Activated CD4-positive, alpha-beta T cell treated with anti-CD3 and anti-CD28 coated beads, Interleukin-2, amount 50 U/mL, for 1 hour (primary cell): ENCODE measurements around the gene PSORS1C2.
"Not testable (repeated sequence)": the region's sequence is repeated elsewhere in the genome, so short reads cannot be mapped to it uniquely, and the experiment has no call there.

Experiments
- DNase-seq: peaks from one replicate; pipeline ENCODE4 v3.0.0-alpha.2; 2020

PSORS1C2 gene

GRCh38 chr6:31138982-31139381, at the start of gene PSORS1C2:
PSORS1C2 (minus strand) TSS chr6:31139066; CDS start chr6:31139026, 40 bp downstream.
- DNase-seq = no peak

- DNase-seq = no peak
Observed at GRCh38 chr6:31187780-31188194, 48.9 kb upstream of the PSORS1C2 start.

GRCh38 chr6:31186052-31186734, 47.3 kb upstream of the PSORS1C2 start:
- DNase-seq = no peak

GRCh38 chr6:31185695-31186051, 46.8 kb upstream of the PSORS1C2 start:
- not testable (repeated sequence) for DNase-seq

GRCh38 chr6:31183859-31184258, 45.0 kb upstream of the PSORS1C2 start:
- not testable (repeated sequence) for DNase-seq

- DNase-seq = not testable (repeated sequence)
Observed at GRCh38 chr6:31183287-31183686, 44.4 kb upstream of the PSORS1C2 start.

- DNase-seq = peak; percentile 67
Observed at GRCh38 chr6:31180500-31180899, 41.6 kb upstream of the PSORS1C2 start.

GRCh38 chr6:31179896-31180295, 41.0 kb upstream of the PSORS1C2 start:
- DNase-seq = no peak

- no peak for DNase-seq
Observed at GRCh38 chr6:31179042-31179386, 40.1 kb upstream of the PSORS1C2 start.

GRCh38 chr6:31178143-31179041, 39.5 kb upstream of the PSORS1C2 start:
- no peak for DNase-seq

GRCh38 chr6:31175971-31176370, 37.1 kb upstream of the PSORS1C2 start:
- no peak for DNase-seq

- no peak for DNase-seq
Observed at GRCh38 chr6:31174378-31174777, 35.5 kb upstream of the PSORS1C2 start.

GRCh38 chr6:31173406-31173805, 34.5 kb upstream of the PSORS1C2 start:
- no peak for DNase-seq

GRCh38 chr6:31172973-31173384, 34.1 kb upstream of the PSORS1C2 start:
- DNase-seq = no peak

- DNase-seq = no peak
Observed at GRCh38 chr6:31171931-31172905, 33.4 kb upstream of the PSORS1C2 start.

GRCh38 chr6:31170987-31171671, 32.3 kb upstream of the PSORS1C2 start:
- DNase-seq = no peak

- DNase-seq = no peak
Observed at GRCh38 chr6:31170600-31170881, 31.7 kb upstream of the PSORS1C2 start, which contains the start of gene POU5F1. POU5F1 (minus strand) TSS chr6:31170682; CDS start chr6:31170620, 62 bp downstream.

- not testable (repeated sequence) for DNase-seq
Observed at GRCh38 chr6:31169858-31170599, 31.2 kb upstream of the PSORS1C2 start.

- no peak for DNase-seq
Observed at GRCh38 chr6:31169123-31169857, 30.4 kb upstream of the PSORS1C2 start.

- no peak for DNase-seq
Observed at GRCh38 chr6:31168606-31169005, 29.7 kb upstream of the PSORS1C2 start.

- no peak for DNase-seq
Observed at GRCh38 chr6:31165986-31166385, 27.1 kb upstream of the PSORS1C2 start.
